ENCODE results near the gene PDK2.

The PDK2 gene

GRCh38 chr17:50139185-50139783, 44.1 kb downstream of the PDK2 start:
- Histone ChIP-seq H3K79me2 (ENCODE audit: control insufficient read depth, low read length) (peaks cover 33% of the 10 kb centered on the region), H3K9me2 (replicated peaks; ENCODE audit: control insufficient read depth, low read length) (no peaks in the 10 kb centered on the region), H3K36me3 (ENCODE audit: control insufficient read depth, low read length) (peaks cover 96% of the 10 kb centered on the region), H3F3A (ENCODE audit: control insufficient read depth, insufficient read depth) (0 out of 2 replicates have a peak, but pooled peaks cover 3% of the 10 kb centered on the region), H4K20me1 (ENCODE audit: control insufficient read depth, insufficient read depth, low read depth, low read length) (peaks cover 22% of the 10 kb centered on the region), H3K27me3 (ENCODE audit: control insufficient read depth, low read length) (no peaks in the 10 kb centered on the region), H3K4me3 (ENCODE audit: low read length) (no peak overlapping the region), H3K4me1 (ENCODE audit: control insufficient read depth, low read length) (peaks cover 47% of the 10 kb centered on the region), H3K9me3 (ENCODE audit: control insufficient read depth, insufficient read depth, low read length) (no peaks in the 10 kb centered on the region), H3K4me2 (ENCODE audit: low read length) (no peak overlapping the region), H3K27ac (ENCODE audit: low read depth, low read length) (no peak overlapping the region)
- TF ChIP-seq CTCF (IDR thresholded peaks at IDR 0.05; ENCODE audit: low read depth, low read length, poor library complexity, severe bottlenecking) = no peak
- TF ChIP-seq EZH2phosphoT487 (IDR thresholded peaks at IDR 0.05; ENCODE audit: borderline replicate concordance, low read length) = no peak

GRCh38 chr17:50139950-50140885, 45.1 kb downstream of the PDK2 start:
- no peak overlapping the region for H3K27ac ChIP-seq (ENCODE audit: low read depth, low read length)
- peak overlapping the region; percentile 41 for H3K4me2 ChIP-seq (ENCODE audit: low read length)
- no peaks in the 10 kb centered on the region for H3K9me2 ChIP-seq (replicated peaks; ENCODE audit: control insufficient read depth, low read length)
- H4K20me1 ChIP-seq (ENCODE audit: control insufficient read depth, insufficient read depth, low read depth, low read length) = peaks cover 22% of the 10 kb centered on the region
- H3K27me3 ChIP-seq (ENCODE audit: control insufficient read depth, low read length) = no peaks in the 10 kb centered on the region
- no peaks in the 10 kb centered on the region for H3K9me3 ChIP-seq (ENCODE audit: control insufficient read depth, insufficient read depth, low read length)
- H3K4me1 ChIP-seq (ENCODE audit: control insufficient read depth, low read length) = peaks cover 56% of the 10 kb centered on the region
- peak; percentile 87 for TF ChIP-seq CTCF (IDR thresholded peaks at IDR 0.05; ENCODE audit: low read depth, low read length, poor library complexity, severe bottlenecking)
- no peak for TF ChIP-seq EZH2phosphoT487 (IDR thresholded peaks at IDR 0.05; ENCODE audit: borderline replicate concordance, low read length)
- no peak overlapping the region for H3K4me3 ChIP-seq (ENCODE audit: low read length)
- 0 out of 2 replicates have a peak, but pooled peaks cover 3% of the 10 kb centered on the region for H3F3A ChIP-seq (ENCODE audit: control insufficient read depth, insufficient read depth)
- peaks cover 43% of the 10 kb centered on the region for H3K79me2 ChIP-seq (ENCODE audit: control insufficient read depth, low read length)
- peaks cover 99% of the 10 kb centered on the region for H3K36me3 ChIP-seq (ENCODE audit: control insufficient read depth, low read length)

- Histone ChIP-seq H3K4me2 (ENCODE audit: low read length) (peak overlapping the region; percentile 41; the same call in 1 of the 2 replicates), H3K36me3 (ENCODE audit: control insufficient read depth, low read length) (peaks cover 100% of the 10 kb centered on the region), H3F3A (ENCODE audit: control insufficient read depth, insufficient read depth) (0 out of 2 replicates have a peak, but pooled peaks cover 3% of the 10 kb centered on the region), H3K4me3 (ENCODE audit: low read length) (no peak overlapping the region), H3K9me3 (ENCODE audit: control insufficient read depth, insufficient read depth, low read length) (no peaks in the 10 kb centered on the region), H3K27me3 (ENCODE audit: control insufficient read depth, low read length) (no peaks in the 10 kb centered on the region), H3K27ac (ENCODE audit: low read depth, low read length) (no peak overlapping the region), H4K20me1 (ENCODE audit: control insufficient read depth, insufficient read depth, low read depth, low read length) (peaks cover 26% of the 10 kb centered on the region), H3K79me2 (ENCODE audit: control insufficient read depth, low read length) (peaks cover 52% of the 10 kb centered on the region), H3K9me2 (replicated peaks; ENCODE audit: control insufficient read depth, low read length) (no peaks in the 10 kb centered on the region), H3K4me1 (ENCODE audit: control insufficient read depth, low read length) (peaks cover 66% of the 10 kb centered on the region)
- TF ChIP-seq EZH2phosphoT487 (IDR thresholded peaks at IDR 0.05; ENCODE audit: borderline replicate concordance, low read length) (no peak), CTCF (IDR thresholded peaks at IDR 0.05; ENCODE audit: low read depth, low read length, poor library complexity, severe bottlenecking) (no peak)
These were observed 46.0 kb downstream of the PDK2 start for GRCh38 chr17:50141026-50141744.
